Erythroblast (primary cell): ENCODE measurements around the gene DENND4A.

Experiments used
- GATA1 ChIP-seq: IDR thresholded peaks from 2 replicates; pipeline ENCODE4 v1.6.1; 2011; ENCODE audit warnings: low read depth, mild to moderate bottlenecking, control low read depth, low read length, moderate library complexity
- POLR2A ChIP-seq: IDR thresholded peaks from 2 replicates; pipeline ENCODE4 v1.6.1; 2011; ENCODE audit warnings: mild to moderate bottlenecking, low read length

GRCh38 chr15:65675551-65675950 lies 116.5 kb downstream of the DENND4A start:
- TF ChIP-seq POLR2A (no peak), GATA1 (no peak)
